HG03575 (cell line): Measurements from ENCODE around the gene TTC28.

ENCODE experiments used
- ATAC-seq: cut with Tn5 transposase; IDR thresholded peaks from one replicate; pipeline ENCODE4 v1.9.1; 2021; ENCODE audit not compliant: unreplicated experiment, insufficient number of reproducible peaks, low FRiP score; ENCODE audit errors: extremely low read depth

The TTC28 gene

DNA sequence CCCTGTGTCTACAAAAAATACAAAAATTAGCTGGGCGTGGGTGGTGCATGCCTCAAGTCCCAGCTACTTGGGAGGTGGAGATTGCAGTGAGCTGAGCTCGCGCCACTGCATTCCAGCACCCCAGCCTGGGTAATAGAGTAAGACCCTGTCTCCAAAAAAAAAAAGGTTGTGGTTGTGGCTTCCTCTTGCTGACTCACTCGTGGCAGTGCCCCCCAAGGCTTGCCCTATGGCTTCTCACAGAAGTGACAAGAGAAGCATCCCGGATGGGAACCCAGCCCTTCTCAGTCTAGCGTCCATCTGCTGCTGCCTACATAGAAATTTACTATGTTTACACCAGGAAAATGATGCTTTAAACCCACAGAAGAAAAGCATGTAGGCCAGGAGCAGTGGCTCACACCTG, 692.1 kb downstream of the TTC28 start:
- no peak for ATAC-seq

DNA sequence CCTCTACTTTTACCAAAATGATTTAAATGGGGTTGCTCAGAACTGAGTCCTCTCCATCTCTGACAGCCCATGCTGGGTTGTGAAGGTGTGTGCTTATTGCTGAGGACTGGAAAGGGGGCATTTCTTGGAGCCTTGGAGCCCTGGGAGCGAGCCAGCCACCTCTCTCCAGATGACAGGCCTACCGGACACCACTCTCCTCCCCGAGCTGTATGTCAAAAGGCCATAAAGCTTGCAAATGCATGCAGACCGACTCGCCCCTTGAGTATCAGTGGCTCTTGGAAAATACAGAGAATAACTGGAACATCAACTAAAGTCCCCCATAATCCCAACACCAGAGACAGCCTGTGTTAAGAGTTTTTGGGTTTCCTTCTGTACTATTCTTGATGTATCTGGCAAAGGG, 692.7 kb downstream of the TTC28 start:
- ATAC-seq = no peak

GRCh38 chr22:27986459-27986858, 693.2 kb downstream of the TTC28 start:
- ATAC-seq = no peak

GRCh38 chr22:27985323-27986275, 694.0 kb downstream of the TTC28 start:
- ATAC-seq = no peak

- ATAC-seq = no peak
These were observed 694.9 kb downstream of the TTC28 start for GRCh38 chr22:27984723-27985122.

GRCh38 chr22:27984001-27984695, 695.5 kb downstream of the TTC28 start:
- no peak for ATAC-seq

DNA sequence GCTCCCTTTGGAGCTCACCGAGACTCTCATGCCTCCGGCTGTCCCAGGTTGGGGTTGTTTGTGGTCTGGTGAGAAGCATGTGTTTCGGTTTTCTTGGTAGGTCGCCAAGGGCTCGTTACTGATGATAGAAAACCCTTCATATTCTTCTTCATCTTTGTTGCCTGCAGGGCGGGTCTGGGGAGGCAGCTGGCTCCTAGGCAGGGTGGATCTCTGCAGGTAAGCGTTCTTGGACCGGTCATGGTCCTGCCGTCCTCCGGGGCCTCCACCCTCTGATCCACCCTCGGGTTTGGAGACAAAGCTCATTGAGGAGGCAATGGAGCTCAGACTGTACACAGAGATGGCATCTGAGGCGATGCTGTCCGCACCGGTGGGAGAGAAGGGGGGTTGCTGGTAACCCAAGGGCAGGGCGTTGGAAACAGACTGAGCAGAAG, 696.3 kb downstream of the TTC28 start:
- ATAC-seq = no peak

GRCh38 chr22:27982630-27983180, 696.9 kb downstream of the TTC28 start:
- ATAC-seq = no peak

DNA sequence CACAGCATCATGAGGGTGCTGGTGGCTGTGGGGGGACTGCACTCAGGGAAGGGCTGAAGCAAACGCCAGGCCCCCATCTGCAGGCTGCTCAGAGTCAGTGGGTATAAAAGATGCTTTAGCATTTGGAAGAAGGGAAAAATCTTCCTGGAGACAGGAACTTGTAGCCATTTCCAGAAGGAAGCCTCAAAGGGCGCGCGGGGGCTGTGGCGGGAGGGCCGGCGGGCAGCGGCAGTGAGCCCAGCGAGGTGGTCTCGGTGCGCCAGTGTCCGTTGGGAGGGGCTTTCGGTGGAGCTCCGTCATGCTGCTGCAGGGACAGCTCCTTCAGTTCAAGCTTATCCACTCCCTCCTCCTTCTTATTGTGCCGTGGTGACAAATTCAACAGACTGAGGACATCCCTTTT, 697.5 kb downstream of the TTC28 start:
- ATAC-seq = no peak

DNA sequence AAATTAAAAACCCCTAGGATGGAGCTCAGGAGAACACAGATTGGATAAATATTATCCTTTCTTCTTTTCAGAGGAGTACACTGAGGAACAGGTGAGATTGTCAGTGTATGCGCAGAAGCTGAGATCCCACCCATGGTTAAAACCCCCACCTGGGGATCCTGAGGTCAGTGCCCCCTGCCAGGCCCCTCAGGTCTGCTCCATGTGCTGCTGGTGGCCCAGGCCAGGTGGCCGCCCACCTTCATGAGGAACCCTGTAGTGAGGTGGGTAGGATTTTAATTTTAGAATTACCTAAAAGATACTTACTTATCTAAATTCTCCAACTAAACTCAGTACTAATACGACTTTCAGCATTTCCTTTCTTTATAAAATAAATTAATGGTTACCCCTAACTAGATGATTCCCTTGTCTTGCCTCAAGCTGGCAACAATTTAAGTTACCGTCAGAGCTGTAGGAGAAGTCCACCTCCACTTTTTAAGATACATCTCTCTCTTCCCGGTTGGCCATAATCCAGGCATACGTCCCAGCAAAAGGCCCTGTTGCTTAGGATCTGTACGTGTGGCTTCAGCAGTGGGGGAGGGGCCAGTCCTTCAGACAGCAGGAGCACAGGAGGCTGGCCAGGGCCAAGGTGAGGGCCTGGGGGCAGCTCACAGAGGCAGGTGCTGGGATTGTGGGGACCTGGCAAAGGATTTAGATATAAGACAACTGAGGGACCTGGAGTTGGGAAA, 699.1 kb downstream of the TTC28 start:
- no peak for ATAC-seq

GRCh38 chr22:27978802-27979201, 700.8 kb downstream of the TTC28 start:
- no peak for ATAC-seq

DNA sequence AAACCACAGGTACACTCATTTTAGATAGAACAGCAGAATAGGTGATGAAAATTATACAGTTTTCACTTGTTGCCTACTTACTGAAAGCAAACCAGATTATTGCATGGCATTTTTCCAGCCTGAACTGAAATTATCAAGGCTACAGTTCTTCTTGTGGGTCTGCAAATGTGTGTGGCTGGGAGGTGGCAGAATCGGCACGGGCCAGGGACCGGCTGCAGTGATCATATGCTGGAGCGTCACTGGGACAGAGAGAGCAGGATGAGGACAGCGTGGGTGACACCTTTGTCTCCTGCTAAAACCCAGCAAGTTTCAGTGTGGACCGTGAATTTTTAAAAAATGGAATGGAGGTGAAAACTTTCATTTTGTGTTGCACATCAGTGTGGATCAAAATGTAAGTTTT, 701.3 kb downstream of the TTC28 start:
- no peak for ATAC-seq

GRCh38 chr22:27976586-27976985, 703.1 kb downstream of the TTC28 start:
- no peak for ATAC-seq

DNA sequence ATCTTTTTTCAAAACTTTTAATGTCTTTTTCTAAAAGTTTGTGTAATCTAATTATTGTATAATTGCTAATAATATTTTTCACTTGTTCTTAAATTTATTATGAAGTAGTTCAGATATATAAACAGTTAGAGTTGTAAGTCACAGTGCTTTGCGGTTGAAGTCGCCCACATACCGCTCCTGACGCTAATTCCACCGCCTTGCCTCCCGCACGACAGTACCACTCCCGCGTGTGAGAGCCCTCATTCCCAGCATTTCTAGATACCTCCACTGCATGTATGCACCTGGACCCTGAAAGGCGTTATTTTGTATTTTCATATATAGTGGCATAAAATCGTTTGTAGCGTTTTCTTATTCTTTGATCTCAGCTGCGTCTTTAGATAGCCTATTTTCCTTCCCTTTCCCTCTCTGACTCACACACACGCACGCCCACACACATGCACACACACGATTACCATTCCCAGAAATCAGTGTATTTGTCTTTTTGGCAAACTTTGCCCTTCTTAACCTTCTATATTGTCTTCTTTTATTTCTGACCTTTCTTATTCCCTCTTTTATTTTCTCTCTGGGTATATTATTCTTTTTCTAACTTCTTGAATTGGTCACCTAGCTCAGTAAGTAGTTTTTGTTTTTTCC, 704.1 kb downstream of the TTC28 start:
- ATAC-seq = no peak

GRCh38 chr22:27973846-27974245, 705.8 kb downstream of the TTC28 start:
- ATAC-seq = no peak

GRCh38 chr22:27972732-27973698, 706.6 kb downstream of the TTC28 start:
- no peak for ATAC-seq

- ATAC-seq = no peak
These were observed 707.7 kb downstream of the TTC28 start for GRCh38 chr22:27971926-27972325.
